Stomach (tissue), 9 donors: ENCODE data around the gene LRRC8B. TPM values are rescaled to one million over a fixed set of nuclear protein-coding genes. Genes with fewer than 3 reads are reported as not detected.
A peak's percentile ranks its signal among the peaks of the same experiment; 100 is the strongest.

ENCODE experiments used
- DNase-seq, 2 donors: peaks; one replicate each; pipeline versions ENCODE4 v3.0.0 to v3.0.0-alpha.2; 2013 to 2019
- H3K27ac ChIP-seq, 5 donors: fragments of 200-600 bp in 4 of 5; sonication (generic) in 4 of 5; one replicate each; pipeline ENCODE4 v1.5.1; 2013 to 2019; ENCODE audit warnings: mild to moderate bottlenecking in 1 of 5, moderate library complexity in 1 of 5
- H3K27me3 ChIP-seq, 3 donors: fragments of 200-600 bp; sonication (generic); one replicate each; pipeline ENCODE4 v1.5.1; 2017 to 2019; ENCODE audit warnings: mixed run types in 1 of 3
- H3K36me3 ChIP-seq, 4 donors: fragments of 200-600 bp; sonication (generic); 1 replicate in 3 of 4; 2 replicates in 1 of 4; pipeline ENCODE4 v1.5.1; 2016 to 2019
- H3K4me1 ChIP-seq, 4 donors: fragments of 200-600 bp; sonication (generic); one replicate each; pipeline ENCODE4 v1.5.1; 2016 to 2019
- H3K4me3 ChIP-seq, 4 donors: fragments of 200-600 bp; sonication (generic) in 3 of 4; one replicate each; pipeline ENCODE4 v1.5.1; 2016 to 2019; ENCODE audit warnings: mild to moderate bottlenecking in 1 of 4
- H3K9me3 ChIP-seq, 4 donors: fragments of 200-600 bp; sonication (generic); one replicate each; pipeline ENCODE4 v1.5.1; 2016 to 2019
- EP300 ChIP-seq: sonication (generic); formaldehyde crosslinking; IDR thresholded peaks from one replicate; pipeline ENCODE4 v1.6.1; 2017; ENCODE audit warnings: antibody characterized with exemption
- POLR2A ChIP-seq, 4 donors: fragments of 450-650 bp; IDR thresholded peaks; one replicate each; pipeline ENCODE4 v1.6.1; 2016; ENCODE audit warnings: antibody characterized with exemption in 4 of 4, control low read depth in 2 of 4, mild to moderate bottlenecking in 1 of 4, moderate library complexity in 1 of 4
- POLR2AphosphoS5 ChIP-seq, 3 donors: sonication (generic); formaldehyde crosslinking; IDR thresholded peaks; one replicate each; pipeline ENCODE4 v1.6.1; 2016; ENCODE audit warnings: antibody characterized with exemption in 3 of 3
- WGBS, 5 donors: extraction: QIAGEN DNeasy Blood & Tissue Kit in 3 of 5; methylation state at CpG; one replicate each; pipeline versions ENCODE4 v1.1.5 to v1.1.7; 2013 to 2018; 5-methylcytosine and 5-hydroxymethylcytosine counted together
- intact Hi-C: fragments of 100-400 bp; cut with DNase I; formaldehyde crosslinking; loops from one replicate; pipeline ENCODE4 v1.15.1; 2023; ENCODE audit warnings: low total_unique reads
- polyA plus RNA-seq, 3 donors: library from polyadenylated mRNA; stranded (reverse); fragments of 200-250 nt; gene quantifications; one replicate each; pipeline ENCODE4 v1.2.3, GENCODE V29; 2013
- total RNA-seq, 5 donors: library from RNA; depleted of rRNA; stranded (reverse); fragments of >200 nt; gene quantifications; one replicate each; pipeline versions ENCODE4 v1.1.0 to v1.2.3, GENCODE V29; 2014 to 2016
- TF ChIP-seq, protein P1 (sequence below), 7 experiments: fragments of 450-650 bp in 4 of 7; fragments of 200-600 bp in 3 of 7; sonication (generic) in 3 of 7; IDR thresholded peaks; one replicate each; pipeline ENCODE4 v1.5.1; 2016 to 2019; ENCODE audit warnings: antibody characterized with exemption in 7 of 7, control low read depth in 2 of 7, mild to moderate bottlenecking in 1 of 7
- donor health status: healthy with polysubstance abuse.
- donor health status: Bipolar disorder and iron deficiency.
- donor health status: healthy.

LRRC8B gene
- total and polyA plus RNA-seq, 8 donors: 1.2 to 27.4 (median 7.1) TPM

DNA sequence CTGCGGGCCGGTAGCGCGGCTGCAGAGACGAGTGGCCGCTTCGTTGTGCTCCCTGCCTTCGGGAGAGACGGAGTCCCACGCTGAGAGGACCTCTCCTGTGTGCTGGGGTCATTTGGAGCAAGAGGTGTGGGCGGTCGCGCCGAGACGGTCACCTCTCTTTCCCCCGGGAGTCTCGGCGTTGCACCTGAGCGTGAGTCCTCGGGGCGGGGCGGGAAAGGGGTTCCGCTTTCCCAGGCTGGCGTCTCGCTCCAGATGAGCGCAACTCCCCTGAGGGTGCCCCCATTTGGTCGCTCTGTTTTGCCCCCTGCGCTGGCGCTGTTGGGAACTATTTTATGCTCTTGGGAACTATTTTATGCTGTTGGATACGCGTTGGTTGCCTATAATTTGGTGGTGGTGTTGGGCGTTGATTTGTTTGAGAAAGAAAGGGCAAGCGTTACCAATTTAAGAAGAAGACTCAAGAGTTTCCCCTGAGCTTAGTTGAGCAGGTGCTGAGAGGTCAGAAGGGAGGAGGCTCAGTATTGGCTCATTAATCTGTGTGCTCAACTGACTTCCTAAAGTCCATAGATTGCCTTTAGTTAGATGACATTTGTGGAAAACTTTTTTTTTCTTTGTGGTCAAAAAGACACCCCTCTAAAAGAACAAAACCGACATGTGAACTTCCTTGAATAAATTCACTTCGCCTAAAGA lies 683 bp downstream of the LRRC8B start:
- DNase-seq: peak in 1 of 2 donors; percentile 83
- intact Hi-C loops: no loop called here
- H3K36me3 ChIP-seq: no peaks in the 10 kb centered on the region
- no peaks in the 10 kb centered on the region for H3K9me3 ChIP-seq
- 1 to 5% (median 2%) methylated on average over 10 to 35 of the region's 35 CpGs for WGBS, 5 donors
- TF ChIP-seq POLR2AphosphoS5 (IDR thresholded peaks at IDR 0.05) (no peak), EP300 (no peak), POLR2A (IDR thresholded peaks at IDR 0.05) (no peak)
- TF ChIP-seq, protein P1, sequence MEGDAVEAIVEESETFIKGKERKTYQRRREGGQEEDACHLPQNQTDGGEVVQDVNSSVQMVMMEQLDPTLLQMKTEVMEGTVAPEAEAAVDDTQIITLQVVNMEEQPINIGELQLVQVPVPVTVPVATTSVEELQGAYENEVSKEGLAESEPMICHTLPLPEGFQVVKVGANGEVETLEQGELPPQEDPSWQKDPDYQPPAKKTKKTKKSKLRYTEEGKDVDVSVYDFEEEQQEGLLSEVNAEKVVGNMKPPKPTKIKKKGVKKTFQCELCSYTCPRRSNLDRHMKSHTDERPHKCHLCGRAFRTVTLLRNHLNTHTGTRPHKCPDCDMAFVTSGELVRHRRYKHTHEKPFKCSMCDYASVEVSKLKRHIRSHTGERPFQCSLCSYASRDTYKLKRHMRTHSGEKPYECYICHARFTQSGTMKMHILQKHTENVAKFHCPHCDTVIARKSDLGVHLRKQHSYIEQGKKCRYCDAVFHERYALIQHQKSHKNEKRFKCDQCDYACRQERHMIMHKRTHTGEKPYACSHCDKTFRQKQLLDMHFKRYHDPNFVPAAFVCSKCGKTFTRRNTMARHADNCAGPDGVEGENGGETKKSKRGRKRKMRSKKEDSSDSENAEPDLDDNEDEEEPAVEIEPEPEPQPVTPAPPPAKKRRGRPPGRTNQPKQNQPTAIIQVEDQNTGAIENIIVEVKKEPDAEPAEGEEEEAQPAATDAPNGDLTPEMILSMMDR (IDR thresholded peaks at IDR 0.05): no peak
- peaks cover 16 to 42% (median 30%) of the 10 kb centered on the region in 4 donors for H3K4me1 ChIP-seq
- peak overlapping the region; percentile 94 to 98 (median 97) for H3K27ac ChIP-seq
- no peaks in the 10 kb centered on the region for H3K27me3 ChIP-seq
- H3K4me3 ChIP-seq: peak overlapping the region; percentile 67 to 95 (median 82)

DNA sequence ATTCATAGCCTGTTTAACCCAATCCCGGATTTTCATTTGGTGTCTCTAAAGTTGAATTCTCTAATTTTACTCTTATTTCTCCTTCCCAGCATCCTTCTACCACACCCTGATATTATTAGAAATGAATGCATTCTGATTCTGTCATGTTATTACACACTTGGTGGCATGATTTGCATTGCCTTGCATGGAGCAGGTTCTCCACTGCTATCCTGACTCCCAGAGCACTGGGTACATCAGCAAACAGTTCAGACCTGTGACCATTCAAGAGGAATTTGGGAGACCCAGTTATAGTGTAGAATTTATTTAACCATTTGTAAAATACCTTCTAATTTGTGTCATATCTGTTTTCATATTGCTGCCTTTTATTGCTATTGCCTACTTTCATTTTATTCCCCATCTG lies 2.6 kb downstream of the LRRC8B start:
- 86 to 100% (median 97%) methylated on average over 1 of the region's 1 CpG for WGBS, 5 donors

DNA sequence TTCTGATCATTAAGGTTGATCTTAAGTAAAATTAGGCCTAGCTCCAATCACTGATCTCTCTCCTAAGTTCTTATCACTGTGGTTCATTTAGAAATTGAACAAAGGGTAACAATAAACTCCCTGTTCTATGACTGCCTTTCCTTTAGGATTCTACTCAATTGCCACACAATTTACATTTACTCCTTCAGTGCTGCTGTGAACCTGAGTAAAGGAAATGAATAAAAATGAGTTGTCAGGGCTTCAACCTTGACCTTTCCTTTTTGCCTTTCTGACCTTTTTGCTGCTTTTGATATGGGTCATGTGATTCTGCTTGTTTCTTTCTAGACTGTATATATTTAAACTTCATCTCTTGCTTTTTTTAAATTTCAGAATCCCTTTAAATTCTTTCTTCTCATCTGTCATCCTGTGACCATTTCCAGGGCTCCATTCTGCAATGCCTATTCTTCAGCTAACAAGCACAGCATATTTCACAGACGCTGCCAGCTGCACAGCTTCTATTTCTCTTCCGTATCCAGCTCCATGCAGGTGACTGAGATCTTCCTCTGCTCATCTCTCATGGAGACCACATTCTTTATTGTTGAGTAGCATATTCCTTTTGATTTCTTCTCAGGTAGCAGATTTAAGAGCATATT lies 3.2 kb downstream of the LRRC8B start:
- TF ChIP-seq, protein P1 (IDR thresholded peaks at IDR 0.05): no peak
- TF ChIP-seq POLR2AphosphoS5 (IDR thresholded peaks at IDR 0.05) (no peak), POLR2A (IDR thresholded peaks at IDR 0.05) (no peak), EP300 (no peak)
- Histone ChIP-seq H3K27ac (no peak overlapping the region), H3K9me3 (no peaks in the 10 kb centered on the region), H3K27me3 (no peaks in the 10 kb centered on the region), H3K4me3 (no peak overlapping the region), H3K36me3 (no peaks in the 10 kb centered on the region), H3K4me1 (peaks cover 16 to 49% (median 31%) of the 10 kb centered on the region in 4 donors)
- intact Hi-C loops: no loop called here
- no peak for DNase-seq
- WGBS, 5 donors: 67 to 85% (median 69%) methylated on average over 2 of the region's 2 CpGs

More for the DNA sequence above, 2.6 kb downstream of the LRRC8B start:
- no peak for TF ChIP-seq EP300
- TF ChIP-seq, protein P1 (IDR thresholded peaks at IDR 0.05): no peak
- H3K4me1 ChIP-seq: peaks cover 16 to 49% (median 31%) of the 10 kb centered on the region in 4 donors
- no peaks in the 10 kb centered on the region for H3K9me3 ChIP-seq
- H3K36me3 ChIP-seq: no peaks in the 10 kb centered on the region
- no peak for DNase-seq
- no peak overlapping the region for H3K4me3 ChIP-seq
- intact Hi-C loops: no loop called here
- H3K27me3 ChIP-seq: no peaks in the 10 kb centered on the region
- no peak overlapping the region for H3K27ac ChIP-seq

DNA sequence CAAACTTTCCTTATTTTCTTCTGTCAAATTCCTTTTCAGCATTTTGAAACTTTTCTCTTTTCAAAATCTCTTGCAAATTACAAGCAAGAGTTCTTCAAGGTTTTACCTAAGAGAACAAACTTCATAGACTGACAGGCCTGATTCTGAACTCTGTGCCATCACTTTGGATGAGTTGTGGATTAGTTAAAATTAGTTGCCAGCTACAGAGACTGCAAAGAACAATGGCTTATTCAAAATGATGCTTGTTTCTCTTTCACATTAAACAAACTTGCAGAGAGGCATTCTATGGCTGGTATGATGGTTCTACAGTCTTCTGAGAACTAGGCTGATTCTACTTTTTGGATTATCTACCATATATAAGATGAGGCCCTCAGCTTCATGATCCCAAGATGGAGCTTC lies 3.8 kb downstream of the LRRC8B start:
- no peak for DNase-seq
- Histone ChIP-seq H3K27ac (no peak overlapping the region), H3K36me3 (no peaks in the 10 kb centered on the region), H3K4me1 (peaks cover 16 to 49% (median 31%) of the 10 kb centered on the region in 4 donors), H3K9me3 (no peaks in the 10 kb centered on the region), H3K4me3 (no peak overlapping the region), H3K27me3 (no peaks in the 10 kb centered on the region)
- TF ChIP-seq POLR2A (IDR thresholded peaks at IDR 0.05) (no peak), EP300 (no peak), POLR2AphosphoS5 (IDR thresholded peaks at IDR 0.05) (no peak)
- TF ChIP-seq, protein P1 (IDR thresholded peaks at IDR 0.05): no peak
- intact Hi-C loops: no loop called here
